ENCODE measurements around the gene RHBG.

The RHBG gene

DNA sequence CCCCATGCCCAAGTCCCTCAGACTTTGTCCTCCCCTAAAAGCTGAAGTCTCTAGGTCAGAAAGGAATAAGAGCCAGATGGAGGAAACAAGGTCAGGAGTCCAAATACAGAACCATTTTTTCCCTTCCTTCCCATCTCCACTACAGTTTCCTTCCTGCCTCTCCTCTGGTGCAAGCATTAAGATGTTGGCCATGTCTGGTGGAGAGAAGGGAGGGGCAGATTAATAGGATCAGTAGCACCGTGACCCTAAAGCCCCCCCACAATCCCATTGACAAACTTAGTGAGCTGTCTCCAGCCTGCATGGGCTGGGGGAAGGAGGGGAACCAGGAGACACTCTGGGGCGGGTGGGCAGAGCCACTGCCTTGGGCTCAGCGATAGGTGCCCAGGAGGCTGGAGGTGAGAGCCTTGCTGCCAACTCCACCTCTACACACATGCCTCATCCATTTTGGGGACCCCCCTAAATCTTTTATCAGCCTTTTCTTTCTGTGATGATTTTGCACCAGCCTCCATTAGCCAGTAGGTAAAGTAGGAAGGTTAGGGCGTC, 59.8 kb downstream of the RHBG start:
- no peak for DNase-seq

GRCh38 chr1:156429313-156430060, 60.5 kb downstream of the RHBG start:
- DNase-seq, result no peak

DNA sequence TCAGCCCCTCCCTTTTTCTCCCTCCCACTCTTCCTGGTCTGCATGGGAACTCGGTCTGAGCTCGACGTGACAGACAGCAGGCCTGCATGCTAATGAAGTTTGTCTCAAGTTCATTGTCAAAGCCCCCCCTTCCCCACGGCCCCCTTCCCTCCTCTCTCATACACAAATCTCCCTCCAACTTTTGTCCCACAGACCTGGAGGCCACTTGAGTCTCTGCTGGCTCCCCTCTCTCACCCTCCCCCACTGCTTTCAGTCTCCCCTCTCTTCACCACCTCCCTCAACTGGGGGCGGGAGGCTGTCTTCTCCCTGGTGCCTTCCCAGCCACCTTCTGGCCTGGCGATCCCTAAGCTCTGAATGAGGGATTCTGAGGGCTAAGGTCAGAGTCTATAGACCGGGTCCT, 61.3 kb downstream of the RHBG start:
- DNase-seq, result no peak

DNA sequence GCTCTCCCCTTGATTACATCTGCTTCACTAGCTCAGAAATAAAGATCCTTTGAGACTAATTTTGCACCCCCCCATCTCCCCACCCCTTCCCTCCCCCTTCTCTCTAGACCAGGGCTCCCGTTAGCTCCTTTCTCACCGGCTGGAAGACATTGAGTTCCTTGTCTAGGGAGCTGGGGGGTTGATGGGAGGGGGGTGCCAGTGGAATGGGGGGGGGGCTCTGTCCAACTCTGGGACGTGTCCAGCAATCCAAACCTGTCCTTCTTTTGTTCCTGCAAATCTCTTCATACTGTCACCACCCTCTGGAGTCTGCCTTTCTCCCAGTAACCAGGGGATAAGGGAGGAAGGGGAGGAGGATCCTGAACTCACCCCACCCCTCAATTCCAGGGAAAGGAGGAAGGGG, 61.9 kb downstream of the RHBG start:
- no peak for DNase-seq

GRCh38 chr1:156431366-156431765, 62.4 kb downstream of the RHBG start:
- no peak for DNase-seq

DNA sequence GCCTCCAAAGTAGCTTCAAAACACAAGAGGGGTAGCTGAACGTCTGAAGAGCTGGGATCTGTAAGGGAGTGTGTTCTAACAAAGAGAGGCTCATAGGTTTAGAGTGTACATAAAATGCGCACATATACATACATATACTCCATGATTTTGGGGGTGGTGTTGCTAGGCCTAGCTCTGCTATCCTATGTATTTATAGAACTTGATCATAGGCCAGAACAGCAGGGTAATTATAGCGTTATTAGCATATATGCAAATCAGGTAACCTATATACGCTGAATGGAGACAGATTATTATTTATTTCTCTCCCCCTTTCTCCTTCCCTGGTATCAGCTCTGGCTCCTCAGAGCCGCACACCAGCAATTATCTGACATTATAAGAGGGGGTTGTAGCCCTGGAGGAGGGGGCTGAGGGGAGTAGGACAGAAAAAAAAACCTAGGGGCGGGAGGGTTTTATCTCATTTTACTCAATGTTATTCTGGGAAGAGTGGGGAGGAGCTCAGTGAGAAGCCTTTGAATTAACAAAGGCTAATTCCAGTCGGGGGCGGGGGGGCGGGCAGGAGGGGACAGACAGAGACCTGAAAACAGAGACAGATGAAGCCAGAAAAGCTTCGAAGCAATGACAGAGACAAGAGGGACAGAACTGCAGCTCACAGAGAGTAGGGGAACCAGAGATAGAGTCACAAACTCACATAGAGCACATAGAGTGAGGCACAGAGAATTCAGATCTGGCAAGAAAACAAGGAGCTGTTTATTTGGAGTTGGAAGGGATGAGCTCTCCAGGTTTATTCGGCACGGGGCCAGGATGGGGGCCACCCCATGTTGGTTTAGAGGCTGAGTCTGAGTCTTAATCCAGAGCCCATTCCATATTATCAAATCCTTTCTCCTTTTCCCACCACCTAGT, 63.0 kb downstream of the RHBG start:
- DNase-seq, result no peak

- no peak for DNase-seq
These were observed 63.6 kb downstream of the RHBG start for GRCh38 chr1:156432669-156433018.

GRCh38 chr1:156433032-156433431, 64.0 kb downstream of the RHBG start:
- DNase-seq, result no peak

DNA sequence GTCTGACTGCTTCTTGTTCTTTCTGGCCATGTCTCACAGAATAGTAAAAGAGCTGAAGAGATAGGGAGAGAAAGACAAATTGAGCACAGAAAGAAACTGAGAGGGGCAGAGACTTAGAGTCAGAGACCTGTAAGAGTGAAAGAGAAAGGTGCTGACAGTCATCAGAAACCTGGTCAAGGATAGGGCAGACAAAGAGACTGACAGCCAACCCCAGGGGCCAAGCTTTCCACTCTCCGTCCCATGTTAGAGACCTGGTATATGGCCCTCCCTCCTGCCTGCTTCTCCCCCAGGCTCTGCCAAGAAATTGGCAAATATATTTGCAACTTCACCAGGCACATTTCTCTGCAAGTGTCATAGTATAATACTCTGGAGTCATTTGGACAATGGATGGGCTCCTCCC, 64.6 kb downstream of the RHBG start:
- no peak for DNase-seq

Data from CD4-positive, alpha-beta T cell treated with Interleukin-17A for 4 hours (primary cell).